ENCODE measurements around the gene DNAJB12.
"Not testable (repeated sequence)": the region's sequence is repeated elsewhere in the genome, so short reads cannot be mapped to it uniquely, and the experiment has no call there.

Gene DNAJB12

DNA sequence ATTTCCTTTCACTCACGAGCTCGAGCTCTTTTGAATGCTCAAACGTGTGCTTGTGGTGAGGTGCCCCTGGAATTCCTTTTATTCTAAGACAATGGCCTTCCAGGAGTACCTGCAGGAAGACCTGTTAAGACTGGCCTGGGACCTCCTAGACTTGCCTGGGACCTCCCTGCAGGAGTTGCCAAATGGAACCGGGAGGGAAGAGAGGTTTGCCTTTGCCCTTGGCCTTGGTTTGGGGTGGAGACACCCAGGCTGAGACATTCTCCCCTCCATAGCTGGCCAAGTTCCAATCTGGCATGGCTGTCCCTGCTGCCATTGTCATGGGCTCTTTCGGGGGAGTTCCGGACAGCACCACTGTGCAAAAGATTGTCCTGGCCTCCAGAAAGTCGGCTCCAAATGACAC is 39.7 kb downstream of the DNAJB12 start:
- H3K4me3 ChIP-seq (ENCODE audit: extremely low read depth, insufficient read depth, low read length, poor library complexity, severe bottlenecking), result no peak overlapping the region
- 68 to 74% methylated on average over 5 to 7 of the region's 7 CpGs for WGBS, 2 experiments (ENCODE audit: insufficient coverage in 2 of 2)
- peaks cover 13% of the 10 kb centered on the region for H3K4me1 ChIP-seq (ENCODE audit: control insufficient read depth, insufficient read depth, low read length, poor library complexity, severe bottlenecking)
- no peak overlapping the region for H3K27ac ChIP-seq (ENCODE audit: low read depth, low read length, severe bottlenecking)
- H3K9me3 ChIP-seq (ENCODE audit: control insufficient read depth, low read length), result no peaks in the 10 kb centered on the region
- no peaks in the 10 kb centered on the region for H3K36me3 ChIP-seq (ENCODE audit: control insufficient read depth, insufficient read depth, low read length)

DNA sequence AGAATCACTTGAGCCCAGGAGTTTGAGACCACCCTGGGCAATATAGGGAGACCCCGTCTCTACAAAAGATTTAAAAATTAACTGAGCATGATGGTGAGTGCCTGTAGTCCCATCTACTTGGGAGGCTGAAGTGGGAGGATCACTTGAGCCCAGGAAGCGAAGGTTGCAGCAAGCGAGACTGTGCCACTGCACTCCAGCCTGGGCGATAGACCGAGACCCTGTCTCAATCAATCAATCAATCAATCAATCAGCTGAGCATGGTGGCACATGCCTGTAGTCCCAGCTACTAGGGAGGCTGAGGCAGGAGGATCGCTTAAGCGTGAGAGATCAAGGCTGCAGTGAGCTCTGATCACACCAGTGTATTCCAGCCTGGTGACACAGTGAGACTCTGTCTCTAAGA is 40.5 kb downstream of the DNAJB12 start:
- WGBS, 2 experiments (ENCODE audit: insufficient coverage in 2 of 2), result 95 to 97% methylated on average over 5 to 6 of the region's 7 CpGs

DNA sequence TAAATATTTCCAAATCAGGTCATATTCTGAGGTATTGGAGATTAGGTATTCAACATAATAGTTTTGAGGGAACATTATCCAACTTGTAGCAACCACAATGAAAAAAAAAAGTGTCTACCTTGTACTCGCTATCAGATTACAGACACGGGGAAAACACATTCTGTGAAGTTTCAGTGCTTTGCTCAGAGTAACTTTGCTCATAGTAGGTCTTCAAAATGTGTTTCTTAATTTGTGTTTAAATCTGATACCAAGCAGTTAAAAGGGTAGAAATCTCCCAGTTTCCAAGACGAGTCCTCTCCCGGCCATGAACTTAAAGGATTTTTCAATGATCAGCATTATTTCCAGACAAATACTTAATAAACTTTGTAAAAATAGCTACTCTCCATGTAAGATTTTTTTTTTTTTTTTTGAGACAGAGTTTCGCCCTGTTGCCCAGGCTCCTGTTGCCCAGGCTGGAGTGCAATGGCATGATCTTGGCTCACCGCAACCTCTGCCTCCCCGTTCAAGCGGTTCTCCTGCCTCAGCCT is 41.8 kb downstream of the DNAJB12 start:
- Histone ChIP-seq H3K27ac (ENCODE audit: low read depth, low read length, severe bottlenecking) (no peak overlapping the region), H3K36me3 (ENCODE audit: control insufficient read depth, insufficient read depth, low read length) (no peaks in the 10 kb centered on the region), H3K4me1 (ENCODE audit: control insufficient read depth, insufficient read depth, low read length, poor library complexity, severe bottlenecking) (peaks cover 11% of the 10 kb centered on the region), H3K9me3 (ENCODE audit: control insufficient read depth, low read length) (no peaks in the 10 kb centered on the region), H3K4me3 (ENCODE audit: extremely low read depth, insufficient read depth, low read length, poor library complexity, severe bottlenecking) (no peak overlapping the region)
- 97 to 100% methylated on average over 2 to 6 of the region's 8 CpGs for WGBS, 2 experiments (ENCODE audit: insufficient coverage in 2 of 2)

More for the DNA sequence above, 40.5 kb downstream of the DNAJB12 start:
- no peak overlapping the region for H3K4me3 ChIP-seq (ENCODE audit: extremely low read depth, insufficient read depth, low read length, poor library complexity, severe bottlenecking)
- H3K36me3 ChIP-seq (ENCODE audit: control insufficient read depth, insufficient read depth, low read length), result no peaks in the 10 kb centered on the region
- H3K9me3 ChIP-seq (ENCODE audit: control insufficient read depth, low read length), result no peaks in the 10 kb centered on the region
- H3K27ac ChIP-seq (ENCODE audit: low read depth, low read length, severe bottlenecking), result no peak overlapping the region
- peaks cover 11% of the 10 kb centered on the region for H3K4me1 ChIP-seq (ENCODE audit: control insufficient read depth, insufficient read depth, low read length, poor library complexity, severe bottlenecking)

DNA sequence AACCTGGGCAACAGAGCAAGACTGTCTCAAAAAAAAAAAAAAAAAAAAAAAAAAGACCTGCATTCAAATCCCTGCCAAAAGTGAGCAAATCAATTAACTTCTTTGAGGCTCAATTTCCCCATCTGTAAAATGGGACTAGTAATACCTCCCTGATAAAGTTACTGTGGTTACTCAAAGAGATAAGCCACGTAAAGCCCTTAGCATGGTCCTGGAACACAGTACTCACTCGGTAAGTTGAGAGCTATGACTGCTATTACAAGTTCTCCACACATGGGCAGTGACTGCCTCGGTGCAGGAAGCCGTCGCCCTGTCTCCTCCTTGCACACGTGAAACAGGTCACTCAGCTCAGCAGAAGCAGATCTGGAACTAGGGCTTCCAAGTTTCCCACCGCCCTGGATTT is 43.1 kb downstream of the DNAJB12 start:
- Histone ChIP-seq H3K36me3 (ENCODE audit: control insufficient read depth, insufficient read depth, low read length) (no peaks in the 10 kb centered on the region), H3K4me3 (ENCODE audit: extremely low read depth, insufficient read depth, low read length, poor library complexity, severe bottlenecking) (no peak overlapping the region), H3K27ac (ENCODE audit: low read depth, low read length, severe bottlenecking) (no peak overlapping the region), H3K9me3 (ENCODE audit: control insufficient read depth, low read length) (no peaks in the 10 kb centered on the region), H3K4me1 (ENCODE audit: control insufficient read depth, insufficient read depth, low read length, poor library complexity, severe bottlenecking) (peaks cover 11% of the 10 kb centered on the region)
- 96 to 97% methylated on average over 6 to 7 of the region's 7 CpGs for WGBS, 2 experiments (ENCODE audit: insufficient coverage in 2 of 2)

DNA sequence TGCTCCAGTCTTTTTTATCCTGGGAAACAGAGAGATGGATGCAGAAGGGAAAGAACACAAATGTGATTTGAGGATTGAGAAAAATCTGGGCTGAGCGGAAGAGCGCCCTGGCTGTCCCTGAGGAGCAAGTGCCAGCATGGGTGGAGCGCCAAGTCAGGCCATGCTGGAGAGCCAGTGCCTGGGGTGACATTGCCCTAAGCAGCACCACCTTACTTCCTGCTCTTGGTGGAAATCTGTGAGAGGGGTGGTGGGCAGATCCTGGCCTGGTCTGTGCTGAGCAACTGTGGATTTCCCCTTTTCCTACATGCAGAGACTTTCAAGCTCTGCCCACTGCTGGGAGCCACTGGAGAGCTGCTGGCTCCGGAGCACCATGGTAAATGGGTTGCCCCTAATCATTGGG is 44.1 kb downstream of the DNAJB12 start:
- H3K36me3 ChIP-seq (ENCODE audit: control insufficient read depth, insufficient read depth, low read length), result no peaks in the 10 kb centered on the region
- peaks cover 11% of the 10 kb centered on the region for H3K4me1 ChIP-seq (ENCODE audit: control insufficient read depth, insufficient read depth, low read length, poor library complexity, severe bottlenecking)
- no peaks in the 10 kb centered on the region for H3K9me3 ChIP-seq (ENCODE audit: control insufficient read depth, low read length)
- 94 to 97% methylated on average over 3 to 4 of the region's 4 CpGs for WGBS, 2 experiments (ENCODE audit: insufficient coverage in 2 of 2)
- H3K4me3 ChIP-seq (ENCODE audit: extremely low read depth, insufficient read depth, low read length, poor library complexity, severe bottlenecking), result no peak overlapping the region
- no peak overlapping the region for H3K27ac ChIP-seq (ENCODE audit: low read depth, low read length, severe bottlenecking)

DNA sequence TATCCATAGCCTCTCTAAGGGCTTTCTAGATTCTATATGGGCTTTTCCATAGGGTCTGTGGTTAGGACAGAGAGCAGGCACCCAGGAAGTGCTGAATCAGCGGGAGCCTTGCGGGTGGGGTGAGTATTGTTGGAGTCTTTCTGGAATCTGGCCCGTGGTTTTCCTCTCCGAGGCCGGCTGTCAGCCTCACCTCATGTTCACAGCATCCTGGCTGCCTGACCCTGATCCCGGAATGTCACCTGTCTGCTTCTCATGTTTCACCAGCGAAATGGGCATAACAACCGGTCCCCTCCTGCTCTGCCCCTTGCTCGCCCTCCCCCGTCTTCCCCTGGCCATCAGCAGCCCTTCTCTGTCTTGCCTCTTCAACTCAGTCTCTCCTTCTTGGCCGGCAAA is 44.5 kb downstream of the DNAJB12 start:
- Histone ChIP-seq H3K36me3 (ENCODE audit: control insufficient read depth, insufficient read depth, low read length) (no peaks in the 10 kb centered on the region), H3K4me3 (ENCODE audit: extremely low read depth, insufficient read depth, low read length, poor library complexity, severe bottlenecking) (no peak overlapping the region), H3K9me3 (ENCODE audit: control insufficient read depth, low read length) (no peaks in the 10 kb centered on the region), H3K27ac (ENCODE audit: low read depth, low read length, severe bottlenecking) (no peak overlapping the region), H3K4me1 (ENCODE audit: control insufficient read depth, insufficient read depth, low read length, poor library complexity, severe bottlenecking) (peaks cover 11% of the 10 kb centered on the region)
- 69 to 70% methylated on average over 8 to 10 of the region's 11 CpGs for WGBS, 2 experiments (ENCODE audit: insufficient coverage in 2 of 2)

DNA sequence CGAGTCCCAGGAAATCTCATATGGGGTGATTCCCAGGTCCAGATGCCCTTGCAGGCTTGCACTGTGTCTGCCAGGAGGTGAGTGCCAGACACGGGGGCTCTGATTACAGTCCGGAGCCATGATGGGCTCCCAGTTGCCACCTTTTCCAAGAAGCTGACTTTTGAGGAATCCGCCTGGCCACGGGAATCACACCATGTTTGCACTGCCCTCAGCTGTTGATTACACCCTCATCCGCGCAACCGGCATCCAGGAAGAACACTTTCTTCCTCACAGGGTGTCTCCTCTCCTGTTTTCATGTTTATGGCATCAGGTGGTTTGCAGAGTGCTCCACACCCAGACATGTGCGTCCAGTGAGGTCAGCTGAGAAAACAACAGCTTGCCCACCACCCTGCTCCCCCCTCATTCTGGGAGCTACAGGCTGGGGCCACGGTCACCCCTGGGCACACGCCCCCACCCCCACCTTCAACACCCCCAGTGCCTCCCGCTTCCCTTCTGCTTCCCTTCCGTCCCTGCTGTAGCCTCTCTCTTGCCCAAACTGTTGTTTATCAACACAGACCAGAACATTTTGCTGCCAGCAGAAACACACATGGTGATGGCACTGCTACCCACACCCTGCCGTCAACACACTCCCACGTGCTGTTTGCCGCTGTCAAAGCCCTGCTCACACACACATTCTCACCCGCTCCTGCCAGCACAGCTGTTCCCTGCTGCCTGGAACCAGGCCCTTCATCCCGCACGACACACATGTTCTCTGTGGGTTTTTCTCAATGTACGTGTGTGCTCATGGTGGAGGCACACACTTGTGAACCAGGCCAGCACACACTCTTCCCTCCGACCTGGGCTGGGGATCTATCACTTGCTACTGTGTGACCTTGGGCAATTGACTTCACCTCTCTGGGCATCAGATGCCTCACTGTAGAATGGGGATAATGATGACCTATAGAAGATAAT is 45.2 kb downstream of the DNAJB12 start:
- 88 to 91% methylated on average over 19 to 20 of the region's 21 CpGs for WGBS, 2 experiments (ENCODE audit: insufficient coverage in 2 of 2)
- H3K4me1 ChIP-seq (ENCODE audit: control insufficient read depth, insufficient read depth, low read length, poor library complexity, severe bottlenecking), result peaks cover 11% of the 10 kb centered on the region
- no peaks in the 10 kb centered on the region for H3K9me3 ChIP-seq (ENCODE audit: control insufficient read depth, low read length)
- H3K4me3 ChIP-seq (ENCODE audit: extremely low read depth, insufficient read depth, low read length, poor library complexity, severe bottlenecking), result no peak overlapping the region
- H3K36me3 ChIP-seq (ENCODE audit: control insufficient read depth, insufficient read depth, low read length), result no peaks in the 10 kb centered on the region
- no peak overlapping the region for H3K27ac ChIP-seq (ENCODE audit: low read depth, low read length, severe bottlenecking)

DNA sequence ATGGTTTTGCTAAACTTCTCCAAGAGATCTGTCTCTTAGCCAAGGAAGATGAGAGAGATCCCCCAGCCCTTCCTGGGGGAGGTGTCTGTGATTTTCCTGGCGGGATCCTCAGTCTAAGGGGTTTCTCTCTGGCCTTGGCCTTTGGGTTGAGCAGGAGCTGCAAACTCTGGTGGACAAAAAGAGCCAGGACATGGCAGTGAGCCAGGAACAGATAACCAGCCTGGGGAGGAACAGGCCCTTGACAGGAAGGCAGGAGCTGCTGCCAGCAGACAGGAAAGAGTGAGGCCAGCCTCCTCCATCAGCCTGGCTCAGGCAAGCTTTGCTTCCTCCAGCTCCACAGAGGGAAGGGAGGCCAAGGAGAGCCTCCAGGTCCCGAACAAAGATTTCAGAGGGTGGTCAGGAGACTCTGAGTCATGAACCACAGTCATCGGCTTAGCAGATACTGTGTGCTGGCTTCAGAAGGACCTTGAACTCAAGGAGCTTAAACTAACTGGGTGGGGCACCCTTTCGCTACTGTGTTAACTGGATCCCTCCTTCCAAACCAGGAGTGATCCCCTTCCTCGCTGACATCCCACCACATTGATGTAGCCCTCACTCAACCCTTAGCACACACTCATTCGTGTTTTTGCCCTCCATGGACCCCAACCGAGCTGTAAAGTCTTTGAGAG is 46.3 kb downstream of the DNAJB12 start:
- Histone ChIP-seq H3K9me3 (ENCODE audit: control insufficient read depth, low read length) (no peaks in the 10 kb centered on the region), H3K4me1 (ENCODE audit: control insufficient read depth, insufficient read depth, low read length, poor library complexity, severe bottlenecking) (peaks cover 11% of the 10 kb centered on the region), H3K27ac (ENCODE audit: low read depth, low read length, severe bottlenecking) (peak overlapping the region; percentile 30), H3K4me3 (ENCODE audit: extremely low read depth, insufficient read depth, low read length, poor library complexity, severe bottlenecking) (no peak overlapping the region), H3K36me3 (ENCODE audit: control insufficient read depth, insufficient read depth, low read length) (no peaks in the 10 kb centered on the region)
- 89 to 98% methylated on average over 5 to 6 of the region's 7 CpGs for WGBS, 2 experiments (ENCODE audit: insufficient coverage in 2 of 2)

DNA sequence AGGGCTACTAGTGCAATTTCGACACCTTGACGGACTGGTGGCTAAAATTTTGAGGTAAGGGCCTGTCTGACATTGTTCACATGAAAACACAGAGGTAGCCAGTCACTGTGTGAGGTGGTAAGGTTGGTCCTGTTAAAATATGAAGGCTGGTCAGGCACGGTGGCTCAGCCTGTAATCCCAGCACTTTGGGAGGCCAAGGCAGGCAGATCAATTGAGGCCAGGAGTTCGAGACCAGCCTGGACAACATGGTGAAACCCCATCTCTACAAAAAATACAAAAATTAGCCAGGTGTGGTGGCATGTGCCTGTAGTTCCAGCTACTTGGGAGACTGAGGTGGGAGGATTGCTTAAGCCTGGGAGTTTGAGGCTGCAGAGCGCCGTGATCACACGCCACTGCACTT is 47.0 kb downstream of the DNAJB12 start:
- peaks cover 11% of the 10 kb centered on the region for H3K4me1 ChIP-seq (ENCODE audit: control insufficient read depth, insufficient read depth, low read length, poor library complexity, severe bottlenecking)
- H3K4me3 ChIP-seq (ENCODE audit: extremely low read depth, insufficient read depth, low read length, poor library complexity, severe bottlenecking); H3K9me3 ChIP-seq (ENCODE audit: control insufficient read depth, low read length); H3K27ac ChIP-seq (ENCODE audit: low read depth, low read length, severe bottlenecking); H3K36me3 ChIP-seq (ENCODE audit: control insufficient read depth, insufficient read depth, low read length): not testable (repeated sequence)
- WGBS, 2 experiments (ENCODE audit: insufficient coverage in 2 of 2), result 95 to 100% methylated on average over 5 of the region's 7 CpGs

DNA sequence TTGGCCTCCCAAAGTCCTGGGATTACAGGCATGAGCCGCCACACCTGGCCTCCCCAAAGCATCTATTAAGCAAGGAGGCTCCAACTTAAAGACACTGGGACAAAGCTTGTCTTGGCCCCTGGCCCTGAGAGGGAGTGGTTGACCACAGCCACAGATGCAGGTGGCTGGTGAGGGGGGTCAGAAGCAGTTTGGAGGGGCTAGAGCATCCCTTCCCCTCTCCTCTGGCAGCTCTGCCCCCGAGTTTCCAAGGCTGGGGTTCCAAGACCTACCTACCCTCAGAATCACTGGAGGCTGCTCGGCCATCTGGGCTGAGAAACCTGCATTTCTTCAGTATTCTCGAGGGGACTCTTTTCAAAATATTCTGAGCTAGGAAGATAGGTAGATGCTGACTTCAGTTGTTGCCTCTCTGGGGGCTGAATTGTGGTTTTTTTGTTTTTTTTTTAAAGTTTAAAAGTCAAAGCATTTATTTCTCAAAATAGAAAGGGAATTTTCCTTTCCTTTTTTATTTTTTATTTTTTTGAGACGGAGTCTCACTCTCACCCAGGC is 48.4 kb downstream of the DNAJB12 start:
- no peak overlapping the region for H3K27ac ChIP-seq (ENCODE audit: low read depth, low read length, severe bottlenecking)
- no peaks in the 10 kb centered on the region for H3K36me3 ChIP-seq (ENCODE audit: control insufficient read depth, insufficient read depth, low read length)
- no peaks in the 10 kb centered on the region for H3K9me3 ChIP-seq (ENCODE audit: control insufficient read depth, low read length)
- 94% methylated on average over 5 of the region's 5 CpGs; no CpG with 5 or more reads in 1 of the 2 experiments for WGBS, 2 experiments (ENCODE audit: insufficient coverage in 2 of 2)
- no peak overlapping the region for H3K4me3 ChIP-seq (ENCODE audit: extremely low read depth, insufficient read depth, low read length, poor library complexity, severe bottlenecking)
- H3K4me1 ChIP-seq (ENCODE audit: control insufficient read depth, insufficient read depth, low read length, poor library complexity, severe bottlenecking), result peaks cover 11% of the 10 kb centered on the region
